ENCODE results near the gene SLC24A5. TPM values are rescaled to one million over a fixed set of nuclear protein-coding genes. Genes with fewer than 3 reads are reported as not detected.

SLC24A5 gene
- total RNA-seq, 1 donor from 2014 or later = not detected

DNA sequence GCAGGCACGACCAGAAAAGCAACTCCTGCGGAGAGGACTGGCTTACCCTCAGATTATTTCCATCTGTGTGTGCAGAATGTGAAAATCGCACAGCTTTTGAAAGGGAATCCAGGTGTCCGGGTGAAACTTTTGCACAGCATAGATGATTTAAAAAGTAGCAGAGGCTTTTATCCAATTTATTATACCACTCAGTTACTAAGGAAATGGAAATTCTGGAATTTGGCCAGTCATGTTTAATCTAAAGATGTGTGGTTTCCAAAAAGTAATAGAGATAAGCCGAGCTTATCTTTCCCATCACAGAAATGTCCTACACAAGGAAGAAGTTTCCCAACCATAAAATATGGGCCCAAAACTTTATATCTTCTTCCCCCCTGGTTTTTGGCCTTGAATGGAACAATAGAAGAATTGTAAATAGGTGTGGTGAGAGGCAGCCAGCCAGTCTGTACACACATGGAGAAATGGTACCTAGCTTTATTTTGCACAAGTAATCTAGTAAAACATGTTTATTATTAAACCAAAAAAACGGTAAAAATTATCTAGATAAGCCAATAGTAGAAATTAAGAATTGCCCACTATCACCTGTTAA lies 19.3 kb upstream of the SLC24A5 start:
- H3K4me3 ChIP-seq (ENCODE audit: low read depth, low read length) = no peak overlapping the region
- TF ChIP-seq, protein P1, sequence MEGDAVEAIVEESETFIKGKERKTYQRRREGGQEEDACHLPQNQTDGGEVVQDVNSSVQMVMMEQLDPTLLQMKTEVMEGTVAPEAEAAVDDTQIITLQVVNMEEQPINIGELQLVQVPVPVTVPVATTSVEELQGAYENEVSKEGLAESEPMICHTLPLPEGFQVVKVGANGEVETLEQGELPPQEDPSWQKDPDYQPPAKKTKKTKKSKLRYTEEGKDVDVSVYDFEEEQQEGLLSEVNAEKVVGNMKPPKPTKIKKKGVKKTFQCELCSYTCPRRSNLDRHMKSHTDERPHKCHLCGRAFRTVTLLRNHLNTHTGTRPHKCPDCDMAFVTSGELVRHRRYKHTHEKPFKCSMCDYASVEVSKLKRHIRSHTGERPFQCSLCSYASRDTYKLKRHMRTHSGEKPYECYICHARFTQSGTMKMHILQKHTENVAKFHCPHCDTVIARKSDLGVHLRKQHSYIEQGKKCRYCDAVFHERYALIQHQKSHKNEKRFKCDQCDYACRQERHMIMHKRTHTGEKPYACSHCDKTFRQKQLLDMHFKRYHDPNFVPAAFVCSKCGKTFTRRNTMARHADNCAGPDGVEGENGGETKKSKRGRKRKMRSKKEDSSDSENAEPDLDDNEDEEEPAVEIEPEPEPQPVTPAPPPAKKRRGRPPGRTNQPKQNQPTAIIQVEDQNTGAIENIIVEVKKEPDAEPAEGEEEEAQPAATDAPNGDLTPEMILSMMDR (IDR thresholded peaks at IDR 0.05; ENCODE audit: insufficient read depth, low read length, poor library complexity, severe bottlenecking) = no peak
- no peaks in the 10 kb centered on the region for H3K27me3 ChIP-seq (ENCODE audit: control insufficient read depth, insufficient read depth, low read length)
- DNase-seq (ENCODE audit: low read depth) = no peak
- H3K36me3 ChIP-seq (ENCODE audit: control insufficient read depth, insufficient read depth, low read length) = no peaks in the 10 kb centered on the region

DNA sequence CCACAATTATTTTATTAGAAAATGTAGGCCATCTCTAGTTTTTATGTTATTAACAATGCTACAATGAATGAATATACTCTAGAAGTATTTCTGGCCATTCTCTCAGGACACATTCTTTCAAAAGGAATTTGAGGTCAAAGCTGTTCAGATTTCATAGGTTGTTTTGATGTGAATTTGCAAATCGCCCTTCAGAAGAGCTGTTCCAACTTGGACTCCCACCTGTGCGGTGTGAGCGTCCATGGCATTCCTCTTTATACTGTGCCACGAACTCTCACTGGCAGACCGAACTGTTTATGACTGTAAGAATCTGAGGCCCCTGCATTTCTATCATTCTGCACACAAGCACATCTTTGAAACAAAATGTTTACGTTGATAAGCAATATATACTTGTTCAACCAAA lies 18.6 kb upstream of the SLC24A5 start:
- Histone ChIP-seq H3K4me3 (ENCODE audit: low read depth, low read length) (no peak overlapping the region), H3K36me3 (ENCODE audit: control insufficient read depth, insufficient read depth, low read length) (no peaks in the 10 kb centered on the region), H3K27me3 (ENCODE audit: control insufficient read depth, insufficient read depth, low read length) (no peaks in the 10 kb centered on the region)
- TF ChIP-seq, protein P1 (IDR thresholded peaks at IDR 0.05; ENCODE audit: insufficient read depth, low read length, poor library complexity, severe bottlenecking) = no peak
- no peak for DNase-seq (ENCODE audit: low read depth)

DNA sequence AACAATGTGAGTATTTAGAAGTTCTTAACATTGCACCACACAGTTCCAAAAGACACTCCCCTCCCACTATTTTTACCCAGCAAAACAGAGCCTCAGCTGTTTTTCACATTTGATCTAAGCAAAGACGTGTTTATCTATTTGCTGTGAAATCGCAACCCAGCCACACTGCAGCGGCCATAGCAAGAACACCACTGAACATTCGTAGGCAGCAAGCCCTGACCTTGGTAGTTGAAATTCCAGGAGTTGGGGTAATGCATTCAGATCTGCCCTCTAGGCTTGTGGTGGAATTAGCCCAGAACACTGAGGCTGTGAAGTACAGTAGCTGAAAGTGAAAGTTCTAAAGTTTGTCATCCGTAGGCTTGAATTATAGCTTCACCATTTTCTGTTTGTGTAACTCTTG lies 17.1 kb upstream of the SLC24A5 start:
- H3K4me3 ChIP-seq (ENCODE audit: low read depth, low read length) = no peak overlapping the region
- no peaks in the 10 kb centered on the region for H3K36me3 ChIP-seq (ENCODE audit: control insufficient read depth, insufficient read depth, low read length)
- no peaks in the 10 kb centered on the region for H3K27me3 ChIP-seq (ENCODE audit: control insufficient read depth, insufficient read depth, low read length)
- no peak for DNase-seq (ENCODE audit: low read depth)
- TF ChIP-seq, protein P1 (IDR thresholded peaks at IDR 0.05; ENCODE audit: insufficient read depth, low read length, poor library complexity, severe bottlenecking) = no peak

DNA sequence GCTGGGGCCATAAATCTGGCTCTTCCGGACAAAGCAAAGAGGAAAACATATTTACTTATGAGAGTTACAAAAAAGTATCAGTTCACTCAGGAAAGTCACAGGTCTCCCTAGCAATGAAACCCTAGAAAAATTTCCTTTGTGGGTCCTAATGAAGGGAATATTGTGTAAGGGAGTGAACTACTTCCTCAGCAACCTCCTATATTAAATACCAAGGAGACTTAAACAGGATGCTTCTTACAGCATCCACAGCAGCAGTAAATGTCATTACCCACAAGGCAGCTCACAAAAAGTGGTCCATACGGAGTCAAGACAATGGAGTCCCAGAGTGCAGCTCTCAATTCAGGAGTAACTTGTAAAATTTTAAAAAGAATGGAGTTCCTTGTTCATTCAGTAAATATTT lies 14.9 kb upstream of the SLC24A5 start:
- TF ChIP-seq, protein P1 (IDR thresholded peaks at IDR 0.05; ENCODE audit: insufficient read depth, low read length, poor library complexity, severe bottlenecking) = no peak
- no peak overlapping the region for H3K4me3 ChIP-seq (ENCODE audit: low read depth, low read length)
- H3K27me3 ChIP-seq (ENCODE audit: control insufficient read depth, insufficient read depth, low read length) = no peaks in the 10 kb centered on the region
- no peaks in the 10 kb centered on the region for H3K36me3 ChIP-seq (ENCODE audit: control insufficient read depth, insufficient read depth, low read length)
- no peak for DNase-seq (ENCODE audit: low read depth)

DNA sequence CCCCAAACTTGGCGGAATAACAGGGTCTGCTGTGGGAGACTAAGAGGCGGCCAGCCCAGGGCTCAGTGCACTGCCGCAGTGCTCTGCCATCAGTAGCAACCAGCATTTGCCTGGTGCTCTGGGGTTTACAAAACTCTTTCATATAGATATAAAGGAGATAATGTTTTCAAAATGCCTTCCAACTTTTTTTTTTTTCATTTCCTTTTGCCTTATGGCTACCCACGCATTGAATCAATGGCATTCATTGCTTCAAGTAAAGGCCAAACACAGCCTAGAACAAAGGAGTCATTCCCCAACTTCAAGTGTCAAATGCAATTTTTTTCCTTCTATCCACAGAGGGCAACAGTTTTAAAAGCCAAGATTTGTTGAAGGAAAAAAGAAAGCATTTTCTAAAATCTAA lies 11.6 kb upstream of the SLC24A5 start:
- DNase-seq (ENCODE audit: low read depth) = no peak
- TF ChIP-seq, protein P1 (IDR thresholded peaks at IDR 0.05; ENCODE audit: insufficient read depth, low read length, poor library complexity, severe bottlenecking) = no peak
- no peaks in the 10 kb centered on the region for H3K36me3 ChIP-seq (ENCODE audit: control insufficient read depth, insufficient read depth, low read length)
- no peak overlapping the region for H3K4me3 ChIP-seq (ENCODE audit: low read depth, low read length)
- H3K27me3 ChIP-seq (ENCODE audit: control insufficient read depth, insufficient read depth, low read length) = no peaks in the 10 kb centered on the region

DNA sequence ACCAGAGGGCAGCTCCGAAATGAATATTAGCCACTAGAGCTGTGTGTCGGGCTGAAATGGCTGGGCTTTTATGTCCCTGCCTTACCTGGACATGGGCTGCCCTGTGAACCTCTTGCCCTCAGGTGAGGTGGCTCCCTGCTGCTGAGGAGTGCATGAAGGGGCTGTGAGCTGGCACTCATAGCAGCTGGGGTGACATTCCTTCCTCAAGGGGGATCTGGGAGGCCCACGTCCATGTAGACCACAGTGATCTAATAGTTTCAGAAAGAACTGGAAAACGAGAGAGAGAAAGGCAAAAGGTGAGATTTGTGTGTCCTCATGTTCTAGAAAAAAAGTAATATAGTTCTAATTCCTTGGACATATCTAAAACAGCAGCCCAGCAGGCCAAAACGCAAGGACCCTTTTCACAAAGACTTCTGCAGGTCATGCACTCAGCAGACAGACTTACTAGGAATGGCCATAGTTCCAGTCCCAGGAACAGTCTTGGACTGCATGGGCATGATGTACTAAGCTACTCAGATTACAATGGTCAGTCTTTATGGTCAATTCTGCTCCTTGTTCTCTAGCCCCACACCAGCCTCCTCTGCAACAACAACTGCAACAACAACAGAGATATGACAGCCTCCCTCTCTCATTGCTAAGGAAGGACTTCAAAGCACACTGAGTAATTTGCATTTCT lies 10.8 kb upstream of the SLC24A5 start:
- TF ChIP-seq, protein P1 (IDR thresholded peaks at IDR 0.05; ENCODE audit: insufficient read depth, low read length, poor library complexity, severe bottlenecking) = no peak
- Histone ChIP-seq H3K4me3 (ENCODE audit: low read depth, low read length) (no peak overlapping the region), H3K27me3 (ENCODE audit: control insufficient read depth, insufficient read depth, low read length) (no peaks in the 10 kb centered on the region), H3K36me3 (ENCODE audit: control insufficient read depth, insufficient read depth, low read length) (no peaks in the 10 kb centered on the region)
- DNase-seq (ENCODE audit: low read depth) = no peak

Measured in kidney epithelial cell (primary cell).